ENCODE data around the gene MAGEB17.
"Not testable (repeated sequence)": the region's sequence is repeated elsewhere in the genome, so short reads cannot be mapped to it uniquely, and the experiment has no call there.

Gene MAGEB17

GRCh38 chrX:16160729-16161128 lies 6.6 kb upstream of the MAGEB17 start:
- no peak for DNase-seq

- DNase-seq, result not testable (repeated sequence)
These were observed 6.1 kb upstream of the MAGEB17 start for GRCh38 chrX:16161173-16161572.

DNA sequence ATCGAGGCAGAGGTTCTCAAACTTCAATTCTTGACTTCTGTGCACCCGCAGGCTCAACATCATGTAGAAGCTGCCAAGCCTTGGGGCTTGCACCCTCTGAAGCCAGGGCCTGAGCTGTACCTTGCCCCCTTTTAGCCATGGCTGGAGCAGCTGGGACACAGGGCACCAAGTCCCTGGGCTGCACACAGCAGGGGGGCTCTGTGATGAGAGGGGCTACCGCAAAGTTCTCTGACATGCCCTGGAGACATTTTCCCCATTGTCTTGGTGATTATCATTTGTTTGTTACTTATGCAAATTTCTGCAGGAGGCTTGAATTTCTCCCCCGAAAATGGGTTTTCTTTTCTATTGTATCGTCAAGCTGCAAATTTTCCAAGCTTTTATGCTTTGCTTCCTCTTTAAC lies 4.9 kb upstream of the MAGEB17 start:
- DNase-seq, result no peak

GRCh38 chrX:16164748-16165147 lies 2.5 kb upstream of the MAGEB17 start:
- no peak for DNase-seq

DNA sequence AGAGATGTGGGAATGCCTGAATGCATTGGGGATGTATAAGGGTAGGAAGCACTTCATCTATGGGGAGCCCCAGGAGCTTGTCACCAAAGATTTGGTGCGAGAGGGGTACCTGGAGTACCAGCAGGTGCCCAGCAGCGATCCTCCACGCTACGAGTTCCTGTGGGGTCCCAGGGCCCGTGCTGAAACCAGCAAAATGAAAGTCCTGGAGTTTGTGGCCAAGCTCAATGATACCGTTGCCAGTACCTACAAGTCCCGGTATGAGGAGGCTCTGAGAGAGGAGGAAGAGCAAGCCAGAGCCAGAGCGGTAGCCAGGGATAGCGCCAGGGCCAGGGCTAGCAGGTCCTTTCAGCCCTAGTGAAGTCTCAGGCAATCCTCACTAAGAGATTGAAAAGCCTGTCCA lies 3.8 kb downstream of the MAGEB17 start:
- no peak for DNase-seq

GRCh38 chrX:16171944-16172343 lies 4.7 kb downstream of the MAGEB17 start:
- DNase-seq, result no peak

DNA sequence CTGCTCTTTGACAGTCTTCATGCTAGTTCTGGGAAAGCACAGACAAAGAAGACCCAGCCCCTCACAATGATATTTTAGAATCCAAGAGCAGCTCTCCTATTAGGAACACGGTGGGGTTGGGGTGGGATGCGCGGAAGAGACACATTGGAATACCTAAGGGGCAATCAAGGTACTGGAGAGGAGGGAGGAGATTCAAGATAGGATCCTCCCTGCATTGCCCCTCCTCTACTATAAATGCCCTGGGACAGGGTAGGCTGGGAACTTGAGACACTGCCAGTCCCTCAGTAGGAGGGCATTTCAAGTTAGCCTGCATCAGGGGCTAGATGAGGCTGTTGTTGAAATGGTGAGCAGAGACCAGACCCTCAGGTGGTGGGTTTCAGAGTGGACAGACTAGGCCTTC lies 5.1 kb downstream of the MAGEB17 start:
- no peak for DNase-seq

- no peak for DNase-seq
These were observed 8.2 kb downstream of the MAGEB17 start for GRCh38 chrX:16175329-16176061.

DNA sequence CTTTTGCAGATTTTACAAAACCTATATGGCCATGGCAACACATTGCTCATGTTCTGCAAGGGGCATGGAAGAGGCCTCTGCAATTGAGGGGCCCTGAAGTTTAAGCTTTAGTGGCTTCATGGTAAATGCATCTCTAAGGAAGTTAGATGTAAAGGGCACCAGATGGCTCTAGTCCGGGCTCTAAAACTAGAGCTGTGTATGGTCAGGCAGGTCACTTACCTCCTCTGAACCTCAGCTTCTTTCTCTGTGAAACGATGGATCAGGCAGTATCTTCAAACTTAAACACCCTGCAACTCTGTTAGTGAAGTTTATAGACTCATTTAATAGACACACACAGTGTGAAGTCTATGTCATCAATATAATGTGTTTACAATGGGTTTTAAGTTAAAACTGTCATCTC lies 10.0 kb downstream of the MAGEB17 start:
- DNase-seq, result no peak

DNA sequence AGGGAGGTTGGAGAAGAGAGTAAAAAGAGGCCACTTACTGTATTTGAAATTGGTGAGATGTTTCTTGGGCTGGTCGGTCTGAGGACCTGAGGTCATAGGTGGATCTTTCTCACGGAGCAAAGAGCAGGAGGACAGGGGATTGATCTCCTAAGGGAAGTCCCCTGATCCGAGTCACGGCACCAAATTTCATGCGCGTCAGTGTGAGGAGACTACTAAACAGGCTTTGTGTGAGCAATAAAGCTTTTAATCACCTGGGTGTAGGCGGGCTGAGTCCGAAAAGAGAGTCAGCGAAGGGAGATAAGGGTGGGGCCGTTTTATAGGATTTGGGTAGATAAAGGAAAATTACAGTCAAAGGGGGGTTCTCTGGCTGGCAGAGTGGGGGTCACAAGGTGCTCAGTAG lies 16.6 kb downstream of the MAGEB17 start:
- not testable (repeated sequence) for DNase-seq

- DNase-seq, result no peak
These were observed 18.4 kb downstream of the MAGEB17 start for GRCh38 chrX:16185725-16186136.

DNA sequence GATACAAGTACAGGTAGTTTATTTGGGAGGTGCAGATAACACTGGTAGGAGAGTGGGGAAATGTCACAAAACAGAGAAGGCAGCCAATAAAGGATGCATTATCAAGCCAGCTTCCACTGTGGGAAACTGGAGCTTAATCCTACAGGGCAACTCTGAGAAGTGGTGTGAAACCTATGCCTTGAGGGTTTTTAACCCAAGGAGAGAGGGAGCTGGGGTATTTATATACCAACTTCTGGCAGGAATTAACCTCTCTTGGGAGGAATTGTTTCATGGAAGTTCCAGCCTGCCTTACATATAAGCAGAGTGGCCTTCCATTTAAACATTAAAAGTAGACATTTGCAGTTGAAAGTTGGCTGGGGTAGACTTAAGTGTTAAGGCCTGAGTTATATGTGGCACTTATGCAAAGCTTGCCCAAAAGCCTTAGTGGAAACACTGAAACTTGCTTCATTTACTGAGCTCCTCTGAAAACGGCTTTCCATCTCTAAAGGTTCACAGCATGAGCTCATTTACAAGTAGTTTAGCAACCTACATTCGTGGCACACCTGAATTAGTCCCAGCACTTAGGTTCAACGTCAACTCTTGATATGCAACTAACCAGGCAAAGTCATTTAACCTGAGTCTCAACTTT lies 19.2 kb downstream of the MAGEB17 start:
- DNase-seq, result no peak

DNA sequence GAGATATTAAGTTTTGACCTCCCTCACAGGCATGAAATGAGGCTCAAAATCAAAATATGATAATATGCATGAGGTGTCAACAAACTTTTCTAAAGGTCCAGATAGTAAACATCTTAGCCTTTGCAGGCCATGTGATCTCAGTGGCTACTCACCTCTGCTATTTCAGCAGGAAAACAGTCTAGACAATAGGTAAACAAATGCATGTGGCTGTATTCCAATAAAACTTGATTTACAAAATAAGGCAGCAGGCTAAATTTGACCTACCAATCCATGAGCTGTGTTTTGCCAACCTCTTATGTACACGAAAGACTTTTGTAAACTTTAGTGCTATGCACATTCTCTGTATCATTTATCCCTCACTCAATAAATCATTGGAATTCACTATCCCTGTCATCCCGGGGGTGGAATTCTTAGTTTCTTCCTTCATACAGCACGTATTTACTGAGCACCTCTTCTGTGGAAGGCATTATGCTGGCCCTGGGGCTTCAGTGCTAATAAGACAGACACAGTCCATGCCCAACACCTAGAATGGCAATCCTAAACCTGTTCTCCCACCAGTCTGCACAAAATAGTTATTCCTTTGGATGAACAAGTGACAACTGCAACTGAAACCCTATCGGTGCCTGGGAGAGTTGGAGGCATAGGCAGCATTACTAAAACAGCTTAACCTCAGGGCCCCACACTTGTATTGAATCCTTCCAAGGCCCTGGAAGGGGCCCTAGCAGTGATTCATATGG lies 19.9 kb downstream of the MAGEB17 start:
- DNase-seq, result no peak

DNA sequence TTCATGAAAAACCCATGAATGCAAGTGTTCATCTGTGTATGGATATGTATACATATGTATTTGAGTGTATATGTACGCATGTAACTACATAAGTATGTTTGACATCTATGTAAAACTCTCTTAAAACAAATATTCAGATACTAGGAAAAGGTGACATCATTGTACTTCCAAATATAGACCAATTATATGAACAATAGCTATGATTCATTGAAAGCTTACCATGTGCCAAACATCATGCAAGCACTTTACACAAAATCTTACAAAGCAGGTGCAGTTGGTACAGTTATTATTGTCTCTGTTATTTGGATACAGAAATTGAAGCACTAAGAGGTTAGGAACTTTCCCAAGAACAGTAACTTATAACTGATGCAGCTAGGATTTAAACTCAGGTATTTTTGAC lies 21.4 kb downstream of the MAGEB17 start:
- DNase-seq, result no peak

DNA sequence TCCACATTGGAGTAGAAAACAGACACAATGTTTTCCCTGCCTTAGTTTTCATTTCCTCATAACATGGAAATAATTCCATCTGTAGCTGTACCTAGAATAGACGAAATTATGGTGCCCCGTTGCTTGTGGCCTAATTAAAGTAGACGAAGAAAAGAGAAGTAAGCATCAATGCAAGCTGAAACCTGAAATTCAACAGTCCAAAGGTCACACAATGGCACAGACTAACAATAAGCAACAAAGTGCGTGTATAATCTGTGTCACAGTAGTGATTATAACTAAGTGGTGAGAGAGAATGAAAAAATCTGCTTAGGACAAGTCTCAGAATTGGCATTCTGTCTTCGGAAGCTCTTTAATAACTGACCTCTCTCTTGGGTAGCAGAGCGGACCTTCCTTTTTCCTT lies 24.3 kb downstream of the MAGEB17 start:
- DNase-seq, result no peak

GRCh38 chrX:16196829-16197228 lies 29.5 kb downstream of the MAGEB17 start:
- no peak for DNase-seq

GRCh38 chrX:16199343-16199742 lies 32.1 kb downstream of the MAGEB17 start:
- DNase-seq, result no peak

- DNase-seq, result no peak
These were observed 35.7 kb downstream of the MAGEB17 start for GRCh38 chrX:16202943-16203342.

DNA sequence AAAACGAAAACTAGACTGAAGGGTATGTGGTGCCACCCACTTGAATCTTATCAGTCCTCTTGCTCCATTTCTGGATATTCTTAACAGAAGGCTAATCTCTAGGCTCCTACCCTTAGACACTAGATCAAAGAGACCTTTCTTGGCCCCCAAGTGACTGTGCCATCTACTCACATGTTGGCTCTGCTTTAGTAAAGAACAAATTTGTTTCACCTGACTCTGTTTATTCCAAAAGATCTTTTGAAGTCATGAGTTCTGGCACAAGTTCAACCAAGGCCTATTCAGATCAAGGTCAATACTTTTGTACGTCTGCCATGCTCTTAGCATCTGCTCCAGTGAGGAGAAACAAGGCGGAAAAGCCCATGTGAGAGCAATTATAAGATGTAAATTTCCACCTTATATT lies 37.3 kb downstream of the MAGEB17 start:
- no peak for DNase-seq

- DNase-seq, result no peak
These were observed 38.6 kb downstream of the MAGEB17 start for GRCh38 chrX:16205840-16206239.

- DNase-seq, result no peak
These were observed 40.4 kb downstream of the MAGEB17 start for GRCh38 chrX:16207634-16208033.

- DNase-seq, result no peak
These were observed 41.3 kb downstream of the MAGEB17 start for GRCh38 chrX:16208601-16209000.

- DNase-seq, result no peak
These were observed 42.8 kb downstream of the MAGEB17 start for GRCh38 chrX:16210061-16210460.

- no peak for DNase-seq
These were observed 44.7 kb downstream of the MAGEB17 start for GRCh38 chrX:16212024-16212423.
